HepG2 (cell line): Measurements from ENCODE around the gene RHOG. TPM values are rescaled to one million over a fixed set of nuclear protein-coding genes. Genes with fewer than 3 reads are reported as not detected.

Source experiments
- ARNT2 ChIP-seq: sonication (generic); formaldehyde crosslinking; IDR thresholded peaks from 2 replicates; pipeline ENCODE4 v1.8.0; 2022; ENCODE audit warnings: mild to moderate bottlenecking, low read depth, missing genetic modification reagents, moderate library complexity
- BRD4 ChIP-seq: sonication (generic); formaldehyde crosslinking; IDR thresholded peaks from 2 replicates; pipeline ENCODE4 v1.4.0; 2020; ENCODE audit warnings: missing genetic modification reagents
- BRF2 ChIP-seq: sonication (generic); formaldehyde crosslinking; IDR thresholded peaks from 2 replicates; pipeline ENCODE4 v1.8.1; 2022; ENCODE audit warnings: mild to moderate bottlenecking, missing genetic modification reagents
- CENPT ChIP-seq: sonication (generic); formaldehyde crosslinking; IDR thresholded peaks from 2 replicates; pipeline ENCODE4 v1.8.0; 2022; ENCODE audit warnings: low read depth, mild to moderate bottlenecking, moderate library complexity, missing genetic modification reagents
- DRAP1 ChIP-seq: IDR thresholded peaks from 2 replicates; pipeline ENCODE4 v1.6.1; 2016; ENCODE audit warnings: missing genetic modification reagents, missing compliant biosample characterization
- KLF6 ChIP-seq: IDR thresholded peaks from 2 replicates; pipeline ENCODE4 v1.8.0; 2016; ENCODE audit warnings: missing biosample characterization, missing genetic modification reagents
- NONO ChIP-seq, 2 experiments: fragments of 450-650 bp in 1 of 2; sonication (generic) in 1 of 2; formaldehyde crosslinking in 1 of 2; IDR thresholded peaks in 1 of 2; conservative IDR thresholded peaks in 1 of 2; 2 replicates each; pipeline versions ENCODE4 v1.6.1 to v1.8.0; 2017 to 2022; ENCODE audit warnings: mild to moderate bottlenecking in 1 of 2, missing genetic modification reagents in 1 of 2, moderate library complexity in 1 of 2
- PATZ1 ChIP-seq: sonication (generic); formaldehyde crosslinking; IDR thresholded peaks from 2 replicates; pipeline ENCODE4 v1.4.0; 2020; ENCODE audit warnings: missing genetic modification reagents
- POGK ChIP-seq: sonication (generic); formaldehyde crosslinking; conservative IDR thresholded peaks from 2 replicates; pipeline ENCODE4 v1.8.0; 2022; ENCODE audit warnings: mild to moderate bottlenecking, moderate library complexity, missing genetic modification reagents
- SCMH1 ChIP-seq: sonication (generic); formaldehyde crosslinking; IDR thresholded peaks from 2 replicates; pipeline ENCODE4 v1.9.0; 2021; ENCODE audit warnings: missing genetic modification reagents, mild to moderate bottlenecking, borderline replicate concordance
- SOX6 ChIP-seq, 2 experiments: fragments of 450-650 bp in 1 of 2; sonication (generic) in 1 of 2; formaldehyde crosslinking in 1 of 2; IDR thresholded peaks; 2 replicates each; pipeline versions ENCODE4 v1.4.0 to v1.6.1; 2017 to 2020; ENCODE audit warnings: antibody characterized with exemption in 1 of 2, mild to moderate bottlenecking in 1 of 2, missing genetic modification reagents in 1 of 2
- THAP11 ChIP-seq: IDR thresholded peaks from 2 replicates; pipeline ENCODE4 v1.6.1; 2016; ENCODE audit warnings: missing biosample characterization, missing genetic modification reagents
- ZBTB7B ChIP-seq: sonication (generic); formaldehyde crosslinking; IDR thresholded peaks from 2 replicates; pipeline ENCODE4 v1.4.0; 2020; ENCODE audit warnings: missing genetic modification reagents
- ZNF253 ChIP-seq: sonication (generic); formaldehyde crosslinking; IDR thresholded peaks from 2 replicates; pipeline ENCODE4 v1.8.0; 2022; ENCODE audit warnings: mild to moderate bottlenecking, missing genetic modification reagents, borderline replicate concordance
- polyA plus RNA-seq, 8 experiments: library from polyadenylated mRNA; depleted of rRNA in 3 of 8; stranded (reverse) in 7 of 8; unstranded in 1 of 8; fragments of >200 nt; fragmentation: Illumina TruSeq in 4 of 8; extraction: Trizol in 4 of 8; gene quantifications; 2 replicates each; pipeline versions ENCODE4 v1.2.1 to v1.2.3, GENCODE V29; 2011 to 2016; ENCODE audit warnings: low read depth in 4 of 8, missing spikeins in 1 of 8, mixed read lengths in 1 of 8; ENCODE audit not compliant: insufficient read depth in 1 of 8
- total RNA-seq, 5 experiments: library from RNA; depleted of rRNA; stranded (reverse); fragments of >200 nt; fragmentation: Illumina TruSeq; extraction: Trizol; gene quantifications; 2 replicates each; pipeline ENCODE4 v1.2.3, GENCODE V29; 2016; ENCODE audit warnings: low read depth in 1 of 5
- TF ChIP-seq, protein P1 (sequence below): sonication (generic); formaldehyde crosslinking; IDR thresholded peaks from 2 replicates; pipeline ENCODE4 v1.5.1; 2020; ENCODE audit warnings: missing genetic modification reagents, mild to moderate bottlenecking, borderline replicate concordance

RHOG gene
- total and polyA plus RNA-seq, 2 of the 13 experiments (the other 11 are each of a cell fraction or from before 2014, with no cell fraction given), result 7.7 to 23.4 TPM

DNA sequence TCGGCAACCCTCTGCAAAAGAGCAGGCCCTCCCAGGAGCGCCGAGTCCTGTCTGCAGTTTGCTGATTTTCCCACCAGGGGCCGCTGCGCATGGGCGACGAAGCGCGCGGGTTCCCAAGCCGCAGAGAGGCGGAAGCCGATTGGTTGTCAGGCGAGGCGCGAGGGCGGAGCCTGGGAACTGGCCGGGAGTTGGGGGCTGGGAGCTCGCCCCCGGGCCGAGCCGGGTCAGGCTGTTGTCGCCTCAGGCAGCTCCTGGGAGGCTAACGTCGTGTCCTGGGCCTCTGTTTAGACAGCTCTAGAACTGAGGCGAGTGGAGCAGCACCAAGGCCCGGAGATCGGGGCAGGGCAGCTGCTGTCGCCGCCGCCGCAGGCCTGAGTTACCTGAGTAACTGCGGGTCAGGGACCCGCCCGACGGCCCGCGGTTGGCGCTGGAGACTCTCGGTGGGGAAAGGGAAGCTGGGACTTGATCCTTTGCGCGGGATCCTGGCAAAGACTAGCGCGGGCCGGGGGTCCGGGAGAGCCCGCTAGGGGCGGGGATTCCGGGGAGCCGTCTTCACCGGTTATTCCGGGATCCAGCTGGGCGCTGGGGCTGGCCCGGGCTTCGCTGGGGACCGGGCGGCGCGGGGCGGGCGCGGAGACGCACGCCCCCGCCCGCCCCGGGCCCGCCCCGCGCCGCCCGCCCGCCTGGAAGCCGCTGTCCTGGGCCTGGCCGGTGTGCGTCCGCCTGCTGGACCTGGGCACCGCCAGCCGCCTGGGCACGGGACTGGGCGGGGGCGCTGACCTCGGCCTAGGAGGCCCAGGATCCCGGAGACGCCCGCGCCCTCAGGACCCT lies 14.4 kb upstream of the RHOG start, which contains the start of gene STIM1 (continued):
- TF ChIP-seq POGK (CRISPR knock-in tag), result peak; percentile 79
- 0 out of 2 replicates have a peak, but pooled peaks have one; percentile 71 for TF ChIP-seq BRD4 (CRISPR knock-in tag)
- TF ChIP-seq BRF2 (CRISPR knock-in tag), result no peak
- no peak for TF ChIP-seq CENPT
- peak; percentile 79 for TF ChIP-seq ZBTB7B
- TF ChIP-seq NONO (IDR thresholded peaks at IDR 0.05), result no peak
- peak; percentile 85 for TF ChIP-seq NONO (CRISPR knock-in tag; conservative IDR thresholded peaks at IDR 0.05)
- TF ChIP-seq KLF6 (CRISPR knock-in tag), result peak; percentile 45; the same call in 1 of the 2 replicates
- no peak for TF ChIP-seq ZNF253 (CRISPR knock-in tag)
- TF ChIP-seq PATZ1 (CRISPR knock-in tag), result peak; percentile 77
- TF ChIP-seq THAP11 (CRISPR knock-in tag), result peak; percentile 65
- TF ChIP-seq, protein P1, sequence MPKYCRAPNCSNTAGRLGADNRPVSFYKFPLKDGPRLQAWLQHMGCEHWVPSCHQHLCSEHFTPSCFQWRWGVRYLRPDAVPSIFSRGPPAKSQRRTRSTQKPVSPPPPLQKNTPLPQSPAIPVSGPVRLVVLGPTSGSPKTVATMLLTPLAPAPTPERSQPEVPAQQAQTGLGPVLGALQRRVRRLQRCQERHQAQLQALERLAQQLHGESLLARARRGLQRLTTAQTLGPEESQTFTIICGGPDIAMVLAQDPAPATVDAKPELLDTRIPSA (CRISPR knock-in tag), result no peak
- peak; percentile 86 for TF ChIP-seq ARNT2
- TF ChIP-seq DRAP1 (CRISPR knock-in tag), result peak; percentile 46; the same call in 1 of the 2 replicates
- TF ChIP-seq SOX6 (IDR thresholded peaks at IDR 0.05), result no peak
- peak; percentile 54 for TF ChIP-seq SOX6 (CRISPR knock-in tag; IDR thresholded peaks at IDR 0.05)
- TF ChIP-seq SCMH1, result no peak
